ACHN (cell line): ENCODE data around the gene FAM216A.

Experiments used
- DNase-seq: peaks from one replicate; pipeline ENCODE4 v3.0.0-alpha.2; 2015
- in situ Hi-C: cut with HindIII; loops from 2 replicates; pipeline ENCODE4 v1.10.0; 2017; ENCODE audit warnings: low sequenced_read_pairs, low pct_ligation_motif_present, low pct_unique_long_range_greater_than_20kb

The FAM216A gene

DNA sequence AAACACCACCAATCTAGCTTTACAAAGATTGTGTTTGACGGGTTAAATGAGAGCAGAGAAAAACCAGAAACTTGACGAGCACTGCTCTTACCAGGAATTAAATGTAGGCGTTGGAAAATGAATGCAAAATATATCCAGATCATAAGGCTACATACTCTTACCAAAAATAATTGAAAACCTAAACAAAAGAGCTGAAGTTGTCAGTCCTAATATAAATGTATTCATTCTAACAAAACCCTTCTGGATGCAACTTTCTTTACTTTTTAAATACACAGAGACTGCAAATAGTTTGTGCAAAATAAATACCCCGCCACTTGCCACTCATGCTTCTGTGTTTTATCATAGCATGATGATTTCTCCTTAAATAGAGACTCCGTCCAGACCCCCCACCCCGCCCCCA, 66.2 kb downstream of the FAM216A start:
- no peak for DNase-seq
- in situ Hi-C loops, result no loop called here

DNA sequence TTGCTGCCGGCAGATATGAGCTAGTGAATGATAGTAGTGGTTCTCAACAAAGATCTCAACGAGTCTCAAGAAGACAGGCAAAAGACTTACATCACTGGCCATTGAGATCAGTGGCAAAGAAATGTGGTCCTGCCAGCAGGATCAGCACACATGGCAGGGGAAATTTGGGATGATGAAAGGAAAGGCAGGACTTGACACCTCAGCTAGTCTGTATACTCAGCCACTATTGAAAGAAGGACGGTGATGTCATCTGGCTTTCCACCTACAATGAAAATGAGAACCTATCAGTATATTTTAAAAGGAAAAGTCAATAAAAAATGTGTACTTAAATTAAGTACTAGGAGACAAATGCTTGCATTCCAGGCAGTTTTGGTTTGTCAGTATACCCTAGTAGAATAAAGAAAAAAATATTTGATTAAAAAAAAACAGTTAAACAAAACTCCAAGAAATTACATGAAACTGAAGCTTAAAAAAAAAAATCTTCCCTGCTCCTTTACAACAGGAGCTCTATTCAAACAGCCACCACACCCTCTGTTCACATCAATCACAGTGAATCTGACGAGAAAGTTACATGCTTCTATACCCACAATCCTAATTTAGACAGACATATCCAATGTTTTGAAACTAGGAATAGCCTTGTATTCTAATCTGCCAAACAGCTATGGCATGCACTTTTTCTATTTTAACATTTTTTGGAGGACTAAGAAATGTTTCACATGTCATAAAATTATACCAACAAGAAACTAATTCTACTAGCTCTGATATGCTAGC, 68.4 kb downstream of the FAM216A start:
- DNase-seq, result no peak
- in situ Hi-C loops, result no loop called here

DNA sequence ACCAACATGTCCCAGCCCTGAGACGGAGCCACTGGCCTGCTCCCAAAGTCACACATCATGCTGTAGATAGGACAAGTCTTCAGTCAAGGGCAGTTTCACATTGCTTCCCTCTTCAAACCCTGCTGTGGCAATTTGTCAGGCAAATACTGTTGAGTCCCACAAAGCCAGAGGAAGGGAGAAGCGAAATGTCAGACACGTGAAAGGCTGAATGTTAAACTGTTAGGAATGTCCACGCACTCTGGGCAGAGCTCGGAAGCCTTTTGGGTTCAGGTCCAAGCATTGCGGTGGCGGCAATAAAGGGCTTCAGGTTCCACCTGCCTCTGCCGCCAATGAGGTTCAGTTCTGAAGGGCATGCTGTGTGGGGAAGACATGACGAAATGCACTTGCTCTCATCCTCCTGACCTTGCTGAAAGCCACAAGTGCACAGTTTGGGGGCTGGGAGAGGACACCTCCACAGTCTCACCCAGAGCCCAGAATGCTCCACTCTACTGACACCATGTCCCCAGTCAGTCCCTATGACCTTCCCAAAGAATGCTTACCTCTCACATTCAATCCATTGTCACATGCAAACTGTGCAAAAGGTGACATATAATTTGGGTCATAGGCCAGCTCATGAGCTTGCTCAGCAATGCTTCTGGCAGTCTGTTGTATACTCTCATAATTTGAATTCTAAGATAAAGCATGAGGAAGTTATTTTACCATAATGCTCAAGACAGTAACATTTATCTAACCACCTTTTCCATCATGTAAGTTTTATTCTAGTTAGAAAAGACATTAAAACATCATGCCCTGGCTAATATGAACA, 69.2 kb downstream of the FAM216A start:
- in situ Hi-C loops, result no loop called here
- no peak for DNase-seq

DNA sequence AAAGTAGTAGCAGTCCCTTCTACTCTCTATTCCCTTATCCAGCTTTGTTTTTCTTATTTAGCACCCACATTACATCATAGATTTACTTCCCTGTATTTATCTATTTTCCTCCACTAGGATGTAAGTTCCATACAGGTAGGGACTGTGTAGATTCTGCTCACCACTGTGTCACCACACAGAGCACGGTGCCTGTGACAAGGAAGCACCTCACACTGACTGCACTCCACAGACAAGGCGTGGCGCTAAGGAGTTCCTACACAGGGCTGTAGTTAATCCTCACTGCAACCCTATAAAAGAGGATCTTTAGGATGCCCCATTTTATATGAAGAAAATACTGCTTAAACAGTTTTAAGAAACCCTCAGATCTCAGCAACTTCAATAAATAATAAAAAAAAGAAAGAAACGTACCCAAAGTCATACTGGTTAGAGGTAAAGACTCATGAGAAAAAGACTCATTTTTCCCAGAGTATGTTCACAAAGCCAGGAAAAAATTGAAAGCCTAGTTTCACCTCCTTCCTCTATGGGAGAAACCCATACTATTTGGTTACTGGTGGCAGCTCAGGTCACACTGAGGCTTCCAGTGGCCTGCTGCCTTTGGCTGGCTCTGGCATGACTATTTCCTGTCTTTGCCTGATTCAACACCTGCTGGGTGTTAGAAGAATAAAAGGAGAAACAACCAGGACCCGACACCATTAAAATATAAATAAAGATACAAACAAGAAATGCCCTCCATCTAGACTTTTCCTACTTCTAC, 70.4 kb downstream of the FAM216A start:
- in situ Hi-C loops, result no loop called here
- no peak for DNase-seq
